Mucosa of stomach (tissue), 1 donor: Measurements from ENCODE around the gene UTF1.

Source experiments
- H3K27me3 ChIP-seq: one replicate; pipeline ENCODE4 v1.7.0; 2013; ENCODE audit warnings: mild to moderate bottlenecking, low read length; ENCODE audit not compliant: control insufficient read depth, insufficient read depth
- H3K36me3 ChIP-seq: one replicate; pipeline ENCODE4 v1.7.0; 2013; ENCODE audit warnings: low read length; ENCODE audit not compliant: control insufficient read depth, insufficient read depth
- H3K4me1 ChIP-seq: one replicate; pipeline ENCODE4 v1.7.0; 2013; ENCODE audit warnings: mild to moderate bottlenecking, low read length; ENCODE audit not compliant: control insufficient read depth, insufficient read depth
- H3K4me3 ChIP-seq: one replicate; pipeline ENCODE4 v1.7.0; 2013; ENCODE audit warnings: low read length
- H3K9ac ChIP-seq: one replicate; pipeline ENCODE4 v1.7.0; 2013; ENCODE audit warnings: mild to moderate bottlenecking, low read length, moderate library complexity
- H3K9me3 ChIP-seq: one replicate; pipeline ENCODE4 v1.7.0; 2013; ENCODE audit warnings: mild to moderate bottlenecking, low read length, moderate library complexity; ENCODE audit not compliant: control insufficient read depth
- donor health status: Pancreatic carcinoma.

UTF1 gene

DNA sequence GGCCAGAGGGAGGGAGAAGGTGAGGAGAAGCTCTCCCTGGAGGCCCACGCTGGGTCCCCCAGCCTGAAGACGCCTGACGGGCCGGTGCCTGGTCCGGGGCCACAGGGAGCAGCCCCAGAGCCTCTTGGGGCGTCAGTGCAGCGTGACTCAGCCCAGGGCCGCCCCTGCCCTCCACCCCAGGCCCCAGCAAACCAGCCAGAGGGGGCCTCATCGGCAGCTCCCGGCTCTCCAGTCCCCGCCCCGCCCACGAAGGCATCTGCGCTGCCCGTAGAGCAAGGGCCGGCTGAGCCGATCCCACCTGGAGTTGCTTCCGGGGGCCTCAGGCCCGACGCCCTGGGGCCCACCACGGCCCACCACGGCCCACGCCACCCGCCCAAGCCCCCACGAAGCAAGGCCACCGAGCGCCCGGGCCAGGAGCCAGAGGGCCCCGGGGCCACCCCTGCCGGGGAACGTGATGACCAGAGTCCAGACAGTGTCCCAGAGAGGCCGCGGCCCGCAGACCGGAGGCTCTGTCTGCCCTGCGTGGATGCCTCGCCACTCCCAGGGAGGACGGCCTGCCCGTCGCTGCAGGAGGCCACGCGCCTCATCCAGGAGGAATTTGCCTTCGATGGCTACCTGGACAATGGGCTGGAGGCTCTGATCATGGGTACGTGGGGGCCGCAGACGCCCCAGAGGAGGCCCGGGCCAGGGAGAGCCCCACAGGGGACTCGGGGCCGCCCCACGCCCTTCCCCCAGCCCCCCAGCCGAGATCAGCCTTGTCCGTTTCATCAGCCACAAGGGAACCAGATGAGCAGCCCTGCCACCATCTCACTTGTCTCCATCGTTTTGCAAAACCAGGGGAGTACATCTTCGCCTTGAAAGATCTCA, 31.2 kb upstream of the UTF1 start:
- Histone ChIP-seq H3K9me3 (no peaks in the 10 kb centered on the region), H3K9ac (no peak overlapping the region), H3K36me3 (no peaks in the 10 kb centered on the region), H3K27me3 (no peaks in the 10 kb centered on the region), H3K4me3 (no peak overlapping the region), H3K4me1 (no peaks in the 10 kb centered on the region)

DNA sequence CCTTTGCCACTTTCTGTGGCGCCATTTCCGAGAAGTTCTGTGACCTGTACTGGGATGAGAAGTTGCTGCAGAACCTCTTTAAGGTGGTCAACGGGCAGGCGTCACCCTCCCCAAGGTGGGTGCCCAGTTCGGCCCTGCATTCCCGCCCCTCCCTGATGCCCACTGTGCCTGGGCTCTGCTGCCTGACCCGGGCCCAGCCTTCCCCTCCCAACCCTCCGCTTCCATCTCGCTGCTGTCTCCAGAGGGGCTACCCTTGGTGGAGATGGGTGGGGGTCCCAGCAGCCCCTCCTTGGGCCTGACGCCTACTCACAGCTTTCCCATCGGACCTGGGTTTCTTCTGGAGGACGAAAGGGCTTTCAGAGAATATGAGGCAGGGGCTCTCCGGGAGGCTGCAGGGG, 30.5 kb upstream of the UTF1 start:
- no peaks in the 10 kb centered on the region for H3K36me3 ChIP-seq
- no peak overlapping the region for H3K4me3 ChIP-seq
- H3K27me3 ChIP-seq, result no peaks in the 10 kb centered on the region
- H3K4me1 ChIP-seq, result no peaks in the 10 kb centered on the region
- H3K9ac ChIP-seq, result no peak overlapping the region
- H3K9me3 ChIP-seq, result no peaks in the 10 kb centered on the region

DNA sequence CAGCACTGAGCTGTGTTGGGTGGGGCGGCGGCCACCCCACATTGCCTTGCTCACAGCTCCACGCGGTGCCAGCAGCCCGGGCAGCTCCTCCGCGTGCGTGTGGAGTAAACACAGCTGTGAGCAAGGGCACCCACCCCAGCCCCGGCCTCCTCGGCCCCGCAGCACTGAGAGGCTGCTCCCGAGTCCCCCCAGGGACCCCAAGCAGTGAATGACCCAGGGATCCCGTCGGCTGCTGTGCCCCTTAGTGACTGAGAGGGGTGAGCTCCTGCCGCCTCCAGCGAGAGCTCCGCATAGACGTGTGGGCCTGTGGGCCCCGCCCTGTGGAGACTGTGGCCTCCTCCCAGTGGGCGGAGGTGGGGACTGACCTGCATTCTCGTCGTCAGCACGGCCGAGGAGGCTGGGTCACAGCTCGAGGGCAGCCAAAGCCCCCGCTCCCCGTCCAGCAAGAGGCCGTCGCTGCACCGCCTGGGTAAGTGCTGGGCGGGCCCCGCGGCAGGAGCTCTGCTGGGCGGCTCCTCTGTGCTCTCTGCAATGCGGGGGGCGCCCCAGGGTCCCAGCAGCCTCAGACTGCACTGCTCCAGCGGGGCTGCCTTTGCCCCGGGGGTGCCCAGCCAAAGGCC, 29.9 kb upstream of the UTF1 start:
- H3K9ac ChIP-seq, result no peak overlapping the region
- no peaks in the 10 kb centered on the region for H3K27me3 ChIP-seq
- H3K4me1 ChIP-seq, result no peaks in the 10 kb centered on the region

DNA sequence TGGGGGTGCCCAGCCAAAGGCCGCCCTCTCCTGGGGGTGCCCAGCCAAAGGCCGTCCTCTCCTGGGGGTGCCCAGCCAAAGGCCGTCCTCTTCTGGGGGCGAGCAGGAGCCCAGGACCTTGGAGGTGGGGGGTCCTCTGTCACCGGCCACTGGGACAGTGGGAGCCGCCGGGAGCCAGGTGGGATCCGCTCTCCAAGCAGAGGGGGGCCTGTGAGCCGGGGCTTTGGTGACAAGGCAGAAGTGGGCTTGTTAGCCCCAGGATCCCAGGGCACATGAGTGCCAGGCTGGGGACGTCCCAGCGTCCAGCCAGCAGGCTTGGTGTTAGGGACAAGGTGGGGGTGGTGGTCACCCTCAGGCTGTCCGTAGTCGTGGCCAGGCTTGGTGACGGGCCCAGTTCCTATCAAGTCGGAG, 29.4 kb upstream of the UTF1 start:
- Histone ChIP-seq H3K4me1 (no peaks in the 10 kb centered on the region), H3K4me3 (no peak overlapping the region), H3K9ac (no peak overlapping the region), H3K27me3 (no peaks in the 10 kb centered on the region), H3K9me3 (no peaks in the 10 kb centered on the region), H3K36me3 (no peaks in the 10 kb centered on the region)

More for the DNA sequence above, 29.9 kb upstream of the UTF1 start:
- Histone ChIP-seq H3K36me3 (no peaks in the 10 kb centered on the region), H3K9me3 (no peaks in the 10 kb centered on the region), H3K4me3 (no peak overlapping the region)

DNA sequence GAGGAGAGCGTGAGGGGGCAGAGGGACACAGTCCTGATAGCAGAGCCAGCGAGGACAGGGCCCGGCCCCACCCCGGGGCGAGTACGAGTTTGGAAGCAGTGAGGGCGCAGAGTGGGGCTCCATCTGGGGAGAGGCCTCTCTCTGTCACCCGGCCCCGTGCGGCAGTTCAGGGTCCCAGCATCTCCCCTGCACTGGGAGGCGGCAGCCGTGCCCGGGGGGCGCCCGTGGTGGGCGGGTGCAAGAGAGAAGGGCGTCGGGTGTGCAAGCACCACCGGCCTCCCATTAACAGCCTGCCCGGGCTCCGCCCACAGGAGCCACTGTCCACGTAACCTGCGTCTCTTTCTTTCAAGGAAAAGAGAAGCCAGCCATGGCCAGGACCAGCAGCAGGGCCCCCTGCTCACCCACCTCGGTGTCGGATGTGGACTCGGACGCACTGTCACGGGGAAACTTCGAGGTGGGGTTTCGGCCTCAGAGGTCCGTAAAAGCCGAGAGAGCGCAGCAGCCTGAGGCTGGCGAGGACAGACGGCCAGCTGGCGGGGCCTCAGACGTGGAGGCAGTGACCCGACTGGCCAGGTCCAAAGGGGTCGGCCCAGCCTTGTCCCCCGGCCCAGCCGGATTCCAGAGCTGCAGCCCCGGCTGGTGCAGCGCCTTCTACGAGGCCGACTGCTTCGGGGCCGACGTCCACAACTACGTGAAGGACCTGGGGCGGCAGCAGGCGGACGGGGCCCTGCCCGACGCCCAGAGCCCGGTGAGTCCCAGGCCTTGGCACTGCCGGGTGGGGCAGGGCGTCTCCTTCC, 28.7 kb upstream of the UTF1 start:
- Histone ChIP-seq H3K27me3 (no peaks in the 10 kb centered on the region), H3K4me3 (no peak overlapping the region), H3K9ac (no peak overlapping the region), H3K4me1 (no peaks in the 10 kb centered on the region), H3K36me3 (no peaks in the 10 kb centered on the region), H3K9me3 (no peaks in the 10 kb centered on the region)

DNA sequence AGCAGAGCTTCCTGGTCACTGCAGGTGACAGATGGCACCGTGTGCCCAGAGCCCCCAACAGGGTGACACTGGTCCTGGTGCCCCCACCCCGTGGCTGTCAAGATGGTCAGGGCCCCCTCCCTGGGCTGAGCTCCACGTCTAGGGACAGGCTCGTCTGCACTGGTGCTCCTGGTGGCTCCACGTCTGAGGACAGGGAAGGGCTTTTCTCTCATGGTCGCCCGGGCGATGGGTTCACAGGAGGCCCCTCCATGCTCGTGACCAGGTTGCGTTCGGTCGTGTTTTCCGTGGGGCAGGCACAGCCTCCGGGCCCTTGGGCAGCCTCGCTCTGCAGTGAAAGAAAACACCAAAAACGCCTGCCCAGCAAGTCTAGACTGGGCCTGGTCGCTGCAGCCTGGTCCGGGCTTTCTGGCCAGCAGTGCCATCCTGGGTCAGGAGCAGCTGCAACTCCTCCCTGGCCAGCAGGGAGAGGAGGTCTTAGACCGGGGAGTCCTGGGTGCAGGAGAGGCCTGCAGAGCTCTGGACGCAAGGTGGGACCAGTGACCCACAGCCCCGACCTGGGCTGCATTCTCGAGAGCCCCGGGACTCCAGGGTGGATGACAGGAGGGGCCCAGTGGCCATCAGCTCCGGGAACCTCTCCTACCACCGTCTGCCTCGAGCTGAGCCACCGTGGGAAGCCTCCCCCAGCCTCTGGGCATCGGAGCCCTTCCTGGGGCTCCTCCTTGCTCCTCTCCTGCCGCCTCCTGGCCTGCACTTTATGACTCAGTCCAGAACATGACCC, 27.9 kb upstream of the UTF1 start:
- Histone ChIP-seq H3K27me3 (no peaks in the 10 kb centered on the region), H3K9me3 (no peaks in the 10 kb centered on the region), H3K9ac (no peak overlapping the region), H3K4me3 (no peak overlapping the region), H3K36me3 (no peaks in the 10 kb centered on the region), H3K4me1 (no peaks in the 10 kb centered on the region)

DNA sequence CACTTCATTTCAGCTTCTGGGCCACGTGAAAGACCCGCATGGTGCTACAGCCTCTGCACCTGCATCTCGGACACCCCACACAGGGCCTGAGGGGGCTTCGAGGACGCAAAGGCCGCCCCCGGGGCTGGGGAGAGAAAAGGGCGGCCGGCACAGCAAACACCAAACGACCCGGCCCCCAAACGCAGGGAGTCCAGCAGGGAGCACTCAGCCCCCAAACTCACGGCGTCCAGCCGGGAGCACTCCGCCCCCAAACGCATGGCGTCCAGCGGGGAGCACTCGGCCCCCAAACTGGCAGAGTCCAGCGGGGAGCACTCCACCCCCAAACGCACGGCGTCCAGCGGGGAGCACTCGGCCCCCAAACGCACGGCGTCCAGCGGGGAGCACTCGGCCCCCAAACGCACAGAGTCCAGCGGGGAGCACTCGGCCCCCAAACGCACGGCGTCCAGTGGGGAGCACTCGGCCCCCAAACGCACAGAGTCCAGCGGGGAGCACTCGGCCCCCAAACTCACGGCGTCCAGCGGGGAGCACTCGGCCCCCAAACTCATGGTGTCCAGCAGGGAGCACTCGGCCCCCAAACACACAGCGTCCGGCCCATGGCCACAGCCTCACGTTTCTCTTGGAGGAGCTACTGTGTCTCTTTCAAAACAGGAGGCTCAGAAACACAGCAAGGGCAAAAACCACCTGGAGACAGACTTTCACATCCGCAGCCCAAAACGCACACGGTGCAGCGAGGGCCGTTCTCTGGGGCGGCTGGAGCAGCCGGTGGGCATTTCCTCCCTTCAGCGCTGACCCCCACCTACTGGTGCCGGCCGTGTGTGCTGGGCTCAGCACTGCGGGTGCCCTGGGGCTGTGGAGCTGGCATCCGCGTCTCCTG, 27.0 kb upstream of the UTF1 start:
- Histone ChIP-seq H3K36me3 (no peaks in the 10 kb centered on the region), H3K9me3 (no peaks in the 10 kb centered on the region), H3K4me1 (no peaks in the 10 kb centered on the region), H3K9ac (no peak overlapping the region), H3K27me3 (no peaks in the 10 kb centered on the region), H3K4me3 (no peak overlapping the region)

DNA sequence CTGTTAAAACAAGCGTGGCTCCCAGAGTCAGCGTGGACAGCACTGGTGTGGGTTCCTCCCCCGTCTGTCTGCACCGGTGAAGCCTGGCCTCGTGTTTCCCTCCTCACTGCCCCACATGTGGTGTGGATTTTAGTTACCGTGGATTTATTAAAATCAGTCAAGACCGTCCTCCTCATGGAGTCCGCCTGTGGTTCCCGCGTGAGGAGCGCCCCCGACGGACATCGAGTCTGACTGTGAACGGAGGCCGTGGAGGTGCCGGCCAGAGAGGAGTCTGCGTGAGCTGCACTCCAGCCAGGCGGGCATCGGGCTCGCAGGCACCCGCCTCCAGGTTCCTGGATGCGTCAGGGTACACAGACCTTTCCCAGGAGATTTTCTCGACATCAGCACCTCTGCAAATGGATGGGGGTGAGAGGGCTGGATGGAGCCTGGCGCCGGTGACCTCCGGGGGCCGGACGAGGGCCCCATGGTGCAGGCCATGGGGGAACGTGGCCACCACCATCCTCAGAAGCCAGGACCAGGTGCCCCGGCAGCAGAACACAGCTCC, 26.3 kb upstream of the UTF1 start:
- H3K9me3 ChIP-seq, result no peaks in the 10 kb centered on the region
- H3K4me1 ChIP-seq, result no peaks in the 10 kb centered on the region
- no peaks in the 10 kb centered on the region for H3K27me3 ChIP-seq

DNA sequence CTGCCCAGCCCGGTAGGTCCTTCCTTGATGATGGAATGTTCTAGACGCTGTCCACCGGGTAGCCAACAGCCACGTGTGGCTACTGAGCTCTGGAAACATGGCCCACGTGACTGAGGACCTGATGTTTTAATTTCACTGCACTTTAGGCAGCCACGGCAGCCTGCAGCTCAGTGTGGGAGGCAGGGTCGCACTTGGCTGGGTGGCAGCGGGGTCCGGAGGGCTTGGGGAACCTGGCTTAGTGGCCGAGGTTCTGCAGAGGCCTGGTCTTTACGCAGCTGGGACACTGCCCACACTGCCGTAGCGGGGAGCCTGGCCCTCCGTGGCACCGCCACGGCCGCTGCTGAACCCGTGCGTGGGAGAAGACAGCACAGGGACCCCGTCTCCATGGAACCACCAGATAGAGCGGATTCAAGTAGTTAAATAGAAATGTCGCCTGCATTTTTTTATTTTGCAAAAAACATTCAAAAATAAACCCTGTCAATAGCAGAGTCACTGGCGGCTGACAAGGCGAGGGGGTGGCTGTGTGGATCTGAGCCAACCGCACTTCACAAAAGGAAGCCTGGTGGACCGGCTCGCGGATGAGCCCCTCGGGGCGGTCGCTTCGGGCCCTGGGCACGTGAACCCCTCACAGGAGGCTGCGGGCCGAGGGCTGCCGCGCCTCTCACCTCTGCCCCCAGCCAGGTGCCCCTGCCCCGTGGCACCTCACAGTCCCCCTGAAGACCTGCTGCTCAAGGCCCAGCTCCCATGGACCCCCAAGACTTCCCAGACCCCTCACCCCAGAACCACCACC, 25.6 kb upstream of the UTF1 start:
- Histone ChIP-seq H3K4me3 (no peak overlapping the region), H3K9me3 (no peaks in the 10 kb centered on the region), H3K9ac (no peak overlapping the region), H3K27me3 (no peaks in the 10 kb centered on the region), H3K36me3 (no peaks in the 10 kb centered on the region), H3K4me1 (no peaks in the 10 kb centered on the region)

More for the DNA sequence above, 26.3 kb upstream of the UTF1 start:
- no peak overlapping the region for H3K4me3 ChIP-seq
- H3K9ac ChIP-seq, result no peak overlapping the region
- no peaks in the 10 kb centered on the region for H3K36me3 ChIP-seq

DNA sequence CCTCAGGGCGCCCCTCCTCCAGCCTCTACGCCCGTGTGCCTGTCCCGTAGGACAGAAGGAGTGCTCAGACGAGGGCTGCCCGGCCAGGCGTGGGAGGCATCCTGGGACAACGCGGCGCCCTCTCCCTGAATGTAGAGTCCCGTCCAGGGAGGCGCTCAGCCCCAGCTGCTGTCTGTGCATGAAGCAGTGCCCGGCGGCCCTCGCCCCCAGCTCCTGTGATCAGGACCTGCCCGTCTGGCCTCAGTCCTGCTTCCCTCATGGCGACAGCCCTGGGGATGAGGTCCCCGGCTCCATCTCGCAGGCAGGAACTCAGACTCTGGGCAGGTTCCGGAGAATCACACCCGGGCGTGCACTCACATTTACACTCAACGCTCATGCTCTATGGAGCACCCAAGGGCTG, 24.9 kb upstream of the UTF1 start:
- H3K4me1 ChIP-seq, result no peaks in the 10 kb centered on the region
- no peak overlapping the region for H3K9ac ChIP-seq
- no peak overlapping the region for H3K4me3 ChIP-seq
- H3K27me3 ChIP-seq, result no peaks in the 10 kb centered on the region
- H3K36me3 ChIP-seq, result no peaks in the 10 kb centered on the region
- no peaks in the 10 kb centered on the region for H3K9me3 ChIP-seq
